Measurements from ENCODE around the gene PI16.
A peak's percentile ranks its signal among the peaks of the same experiment; 100 is the strongest.

The PI16 gene

DNA sequence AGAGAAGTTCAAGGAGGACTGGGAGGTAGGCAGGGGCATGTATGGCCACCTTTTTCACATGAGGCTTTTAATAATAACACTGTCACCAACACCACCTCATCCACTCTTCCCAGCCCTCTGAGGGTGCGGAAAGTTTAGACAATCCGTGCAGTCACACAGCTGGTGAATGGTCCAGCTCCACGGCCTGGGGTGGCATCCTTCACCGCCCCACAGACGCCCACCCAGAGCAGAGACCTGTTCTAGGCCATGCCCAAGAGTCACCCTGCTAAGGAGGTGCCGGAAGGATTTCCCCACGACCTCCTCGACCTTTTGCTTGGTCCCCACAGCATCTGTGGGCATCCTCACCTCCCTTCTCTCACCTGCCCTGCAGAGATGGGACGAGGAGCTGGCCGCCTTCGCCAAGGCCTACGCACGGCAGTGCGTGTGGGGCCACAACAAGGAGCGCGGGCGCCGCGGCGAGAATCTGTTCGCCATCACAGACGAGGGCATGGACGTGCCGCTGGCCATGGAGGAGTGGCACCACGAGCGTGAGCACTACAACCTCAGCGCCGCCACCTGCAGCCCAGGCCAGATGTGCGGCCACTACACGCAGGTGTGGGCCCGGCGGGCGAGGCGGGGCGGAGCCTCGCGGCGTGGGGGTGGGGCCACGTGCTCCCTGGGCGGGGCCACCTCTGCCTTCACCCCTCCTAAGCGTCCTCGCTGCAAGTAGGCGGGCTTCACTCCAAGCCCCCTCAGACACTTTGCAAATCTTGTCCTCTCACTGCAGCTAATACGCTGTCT lies 4.4 kb downstream of the PI16 start:
- no peak for DNase-seq

DNA sequence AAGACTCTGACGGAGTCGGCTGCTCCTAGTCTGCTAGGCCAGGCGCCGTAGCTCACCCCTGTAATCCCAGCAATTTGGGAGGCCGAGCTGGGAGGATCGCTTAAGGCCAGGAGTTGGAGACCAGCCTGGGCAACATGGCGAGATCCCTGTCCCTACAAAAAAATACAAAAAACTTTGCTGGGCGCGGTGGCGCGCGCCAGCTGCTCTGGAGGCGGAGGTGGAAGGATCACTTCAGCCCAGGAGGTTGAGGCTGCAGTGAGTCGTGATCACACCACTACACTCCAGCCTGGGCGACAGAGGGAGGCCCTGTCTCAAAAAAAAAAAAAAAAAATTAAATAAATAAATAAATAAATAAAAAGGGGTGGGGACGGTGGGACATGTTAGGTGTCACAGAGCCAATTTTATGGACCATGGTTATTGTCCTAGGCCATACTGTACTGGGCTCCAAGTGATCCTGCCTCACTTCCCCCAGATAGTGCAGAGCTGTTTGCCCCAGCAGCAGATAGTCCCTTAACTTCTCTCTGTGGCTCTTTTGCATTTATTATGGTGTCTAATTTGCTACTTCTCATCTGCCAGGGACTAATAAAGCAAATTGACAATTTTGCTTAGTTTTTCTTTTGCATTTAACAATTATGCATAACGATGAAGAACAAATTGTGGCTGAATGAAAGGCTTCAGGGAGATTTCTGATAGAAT lies 5.2 kb downstream of the PI16 start:
- DNase-seq, result no peak

DNA sequence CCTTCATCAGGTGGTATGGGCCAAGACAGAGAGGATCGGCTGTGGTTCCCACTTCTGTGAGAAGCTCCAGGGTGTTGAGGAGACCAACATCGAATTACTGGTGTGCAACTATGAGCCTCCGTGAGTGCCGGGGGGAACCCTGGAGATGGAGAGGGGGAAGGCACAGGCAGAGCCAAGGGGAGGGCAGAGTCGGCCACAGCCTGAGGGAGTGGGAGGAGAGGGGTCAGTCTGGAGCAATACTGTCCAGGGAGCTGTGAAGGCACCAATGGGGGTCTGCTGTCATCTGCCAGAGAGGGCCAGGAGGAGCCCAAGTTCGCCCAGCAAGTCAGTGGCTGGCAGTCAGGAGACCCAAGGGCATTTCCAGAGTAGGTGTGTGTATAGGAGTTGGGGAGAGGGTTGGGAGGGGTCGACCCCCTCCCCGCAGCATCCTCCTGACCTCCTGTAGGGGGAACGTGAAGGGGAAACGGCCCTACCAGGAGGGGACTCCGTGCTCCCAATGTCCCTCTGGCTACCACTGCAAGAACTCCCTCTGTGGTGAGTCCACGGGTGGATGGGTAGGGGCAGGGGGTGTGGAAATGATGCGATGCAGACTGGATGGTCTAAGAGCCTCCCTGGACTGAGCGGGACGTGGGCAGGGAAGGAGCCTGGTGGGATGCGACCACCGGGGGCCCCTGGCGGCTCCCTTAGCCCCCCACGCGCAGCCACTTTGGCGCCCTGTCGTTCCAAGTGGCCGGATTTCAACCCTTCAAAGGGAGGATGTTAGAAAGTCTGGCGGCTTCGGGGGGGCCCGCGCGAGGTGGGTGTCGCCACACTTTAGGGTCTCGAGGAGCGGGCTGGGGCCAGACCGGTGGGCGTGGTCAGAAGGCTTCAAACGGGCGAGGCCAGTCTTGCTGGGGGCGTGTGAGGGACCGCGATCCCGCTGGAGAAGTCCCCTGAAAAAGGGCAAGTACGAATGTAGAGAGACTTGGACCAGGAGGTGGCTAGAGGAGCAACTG lies 7.2 kb downstream of the PI16 start:
- DNase-seq, result no peak

DNA sequence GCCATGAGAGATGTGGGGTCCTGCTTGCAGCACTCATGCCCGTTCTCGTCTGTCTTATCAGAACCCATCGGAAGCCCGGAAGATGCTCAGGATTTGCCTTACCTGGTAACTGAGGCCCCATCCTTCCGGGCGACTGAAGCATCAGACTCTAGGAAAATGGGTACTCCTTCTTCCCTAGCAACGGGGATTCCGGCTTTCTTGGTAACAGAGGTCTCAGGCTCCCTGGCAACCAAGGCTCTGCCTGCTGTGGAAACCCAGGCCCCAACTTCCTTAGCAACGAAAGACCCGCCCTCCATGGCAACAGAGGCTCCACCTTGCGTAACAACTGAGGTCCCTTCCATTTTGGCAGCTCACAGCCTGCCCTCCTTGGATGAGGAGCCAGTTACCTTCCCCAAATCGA lies 8.3 kb downstream of the PI16 start:
- DNase-seq, result peak; percentile 71

DNA sequence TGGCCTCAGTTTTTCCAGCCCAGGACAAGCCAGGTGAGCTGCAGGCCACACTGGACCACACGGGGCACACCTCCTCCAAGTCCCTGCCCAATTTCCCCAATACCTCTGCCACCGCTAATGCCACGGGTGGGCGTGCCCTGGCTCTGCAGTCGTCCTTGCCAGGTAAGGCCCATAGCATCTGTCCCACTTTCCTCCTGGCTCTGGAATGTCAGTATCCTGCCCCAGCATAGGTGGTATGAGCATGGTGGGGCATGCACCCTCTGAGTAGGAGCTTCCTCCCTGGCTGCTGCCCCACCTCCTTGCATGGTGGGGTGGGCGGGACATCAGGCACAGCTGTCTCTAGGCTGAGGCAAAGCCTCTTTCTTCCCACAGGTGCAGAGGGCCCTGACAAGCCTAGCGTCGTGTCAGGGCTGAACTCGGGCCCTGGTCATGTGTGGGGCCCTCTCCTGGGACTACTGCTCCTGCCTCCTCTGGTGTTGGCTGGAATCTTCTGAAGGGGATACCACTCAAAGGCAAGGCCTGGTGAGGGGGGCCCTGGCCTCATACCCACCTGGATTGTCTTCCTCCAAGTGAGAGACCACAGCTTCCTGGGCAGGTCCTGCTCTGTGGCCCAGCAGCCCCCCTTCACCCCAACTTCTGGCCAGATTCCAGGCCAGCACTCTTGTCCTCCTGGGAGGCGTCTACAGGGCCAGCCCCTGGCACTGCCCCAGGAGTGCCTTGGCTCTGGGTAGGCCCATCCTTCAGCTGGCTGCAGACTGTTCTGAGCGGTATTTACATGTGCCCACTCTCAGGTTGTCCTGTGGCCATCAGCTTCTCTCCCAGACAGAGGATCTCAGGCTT lies 9.1 kb downstream of the PI16 start:
- DNase-seq, result peak; percentile 65

DNA sequence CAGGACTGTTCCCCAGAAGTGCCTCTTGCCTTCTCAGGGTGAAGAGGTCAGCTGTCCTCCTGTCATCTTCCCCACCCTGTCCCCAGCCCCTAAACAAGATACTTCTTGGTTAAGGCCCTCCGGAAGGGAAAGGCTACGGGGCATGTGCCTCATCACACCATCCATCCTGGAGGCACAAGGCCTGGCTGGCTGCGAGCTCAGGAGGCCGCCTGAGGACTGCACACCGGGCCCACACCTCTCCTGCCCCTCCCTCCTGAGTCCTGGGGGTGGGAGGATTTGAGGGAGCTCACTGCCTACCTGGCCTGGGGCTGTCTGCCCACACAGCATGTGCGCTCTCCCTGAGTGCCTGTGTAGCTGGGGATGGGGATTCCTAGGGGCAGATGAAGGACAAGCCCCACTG lies 9.8 kb downstream of the PI16 start:
- no peak for DNase-seq

DNA sequence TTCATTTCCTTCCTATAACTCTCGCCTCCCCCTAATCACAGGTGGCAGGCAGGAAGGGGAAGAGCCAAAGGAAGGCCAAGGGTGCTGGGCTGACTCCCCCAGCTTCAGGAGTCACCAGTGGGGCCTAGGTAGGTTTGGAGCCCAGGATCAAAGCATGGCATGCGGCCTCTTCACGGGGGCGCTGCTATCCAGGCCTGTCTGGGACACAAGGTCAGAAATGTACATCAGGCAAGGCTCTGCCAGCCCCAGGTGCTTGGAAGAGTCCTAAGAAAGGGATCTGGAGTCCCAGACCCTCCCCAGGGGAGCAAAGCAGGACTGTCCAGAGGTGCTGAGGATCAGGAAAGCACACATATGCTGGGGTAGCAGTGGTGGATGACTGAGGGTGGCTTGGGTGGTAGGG lies 10.4 kb downstream of the PI16 start:
- no peak for DNase-seq

DNA sequence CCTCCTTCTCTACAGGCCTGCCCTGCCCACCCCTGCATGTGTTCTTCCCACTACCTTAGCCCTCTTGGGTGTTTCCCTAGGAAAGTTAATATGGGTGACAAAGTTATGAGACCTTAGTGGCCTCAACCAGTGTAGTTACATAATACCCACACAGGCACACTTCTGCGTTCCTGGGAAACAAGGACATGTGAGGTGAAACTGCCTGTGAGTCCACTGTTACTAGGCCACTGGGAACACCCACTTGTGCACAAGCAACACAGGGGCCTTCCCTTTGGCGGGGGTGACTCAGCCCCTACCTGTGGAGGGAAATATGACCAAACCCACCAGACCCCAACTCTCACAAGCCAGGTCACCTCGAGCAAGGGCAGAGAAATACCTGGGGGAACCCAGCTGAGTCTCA lies 12.8 kb downstream of the PI16 start:
- DNase-seq, result no peak

DNA sequence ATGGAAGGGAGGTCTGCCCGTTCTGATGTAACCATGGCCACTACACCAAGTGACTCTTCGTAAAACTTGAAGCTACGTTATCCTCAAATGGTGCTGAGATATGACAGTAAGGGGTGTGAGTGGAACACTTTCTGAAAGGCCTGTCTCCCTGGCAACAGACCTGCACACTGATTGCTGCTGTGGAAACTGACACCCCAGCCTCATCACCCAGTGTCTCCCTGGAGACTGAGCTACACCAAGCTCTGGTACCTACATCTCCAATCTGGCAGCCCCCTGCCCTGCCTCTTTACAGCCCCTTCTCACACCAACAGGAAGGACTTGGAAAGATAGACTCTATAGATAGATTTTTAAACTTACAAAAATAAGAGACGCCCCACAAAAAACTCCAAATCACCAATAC lies 13.2 kb downstream of the PI16 start:
- DNase-seq, result no peak

DNA sequence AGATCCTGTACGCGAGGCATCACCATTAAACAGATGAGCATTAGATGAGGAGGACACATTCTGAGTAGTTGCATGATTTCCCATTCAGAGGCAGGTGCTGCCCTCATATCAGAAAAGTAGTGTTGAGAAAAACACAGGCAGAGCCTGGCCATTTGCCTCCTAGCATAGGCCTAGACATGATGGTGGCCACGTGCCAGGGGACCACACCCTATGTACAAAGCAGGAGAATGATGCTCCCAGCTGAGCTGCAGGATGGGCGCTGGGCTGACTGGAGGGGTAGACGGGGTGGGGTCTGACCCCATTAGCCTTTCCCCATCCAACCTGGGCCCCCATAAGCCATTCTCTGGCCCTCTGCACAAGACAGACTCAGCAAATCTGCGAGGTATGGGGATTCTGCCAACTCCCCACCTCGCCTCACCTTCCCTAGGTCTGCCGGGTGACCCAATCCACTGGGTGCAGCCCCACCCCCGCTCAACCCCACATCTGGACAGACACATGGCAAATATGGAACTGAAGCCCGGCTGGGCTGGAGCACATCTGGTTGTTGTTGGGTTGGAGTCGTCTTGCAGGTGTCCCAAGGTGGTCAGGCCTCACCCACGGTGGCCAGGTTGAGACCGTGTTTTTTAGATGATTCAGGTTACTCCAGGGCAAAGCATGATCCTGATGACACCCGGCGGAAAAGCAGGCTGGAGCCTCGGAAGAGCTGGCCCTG lies 13.9 kb downstream of the PI16 start:
- DNase-seq, result peak; percentile 70

DNA sequence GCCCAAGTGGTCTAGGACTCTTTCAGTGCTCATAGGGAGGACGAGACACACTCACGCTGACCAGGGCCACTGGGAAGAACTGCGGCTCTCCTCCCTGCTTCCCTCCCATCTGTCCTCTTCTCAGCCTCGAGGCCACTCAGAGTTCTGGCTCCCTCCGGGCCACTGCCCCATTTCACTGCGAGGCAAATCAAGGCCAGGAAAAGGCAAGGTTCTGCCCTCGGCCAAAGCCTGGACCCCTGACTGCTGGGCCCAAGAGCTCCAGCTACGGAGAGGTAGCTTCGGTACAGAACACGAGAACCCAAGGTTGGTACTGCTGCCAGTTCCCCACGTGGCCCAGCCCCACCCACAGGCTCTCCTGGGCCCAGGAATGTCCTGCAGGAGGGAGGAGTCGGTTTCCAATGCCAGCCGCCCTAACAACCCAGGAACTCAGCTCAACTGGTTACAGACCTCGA lies 14.7 kb downstream of the PI16 start:
- no peak for DNase-seq

DNA sequence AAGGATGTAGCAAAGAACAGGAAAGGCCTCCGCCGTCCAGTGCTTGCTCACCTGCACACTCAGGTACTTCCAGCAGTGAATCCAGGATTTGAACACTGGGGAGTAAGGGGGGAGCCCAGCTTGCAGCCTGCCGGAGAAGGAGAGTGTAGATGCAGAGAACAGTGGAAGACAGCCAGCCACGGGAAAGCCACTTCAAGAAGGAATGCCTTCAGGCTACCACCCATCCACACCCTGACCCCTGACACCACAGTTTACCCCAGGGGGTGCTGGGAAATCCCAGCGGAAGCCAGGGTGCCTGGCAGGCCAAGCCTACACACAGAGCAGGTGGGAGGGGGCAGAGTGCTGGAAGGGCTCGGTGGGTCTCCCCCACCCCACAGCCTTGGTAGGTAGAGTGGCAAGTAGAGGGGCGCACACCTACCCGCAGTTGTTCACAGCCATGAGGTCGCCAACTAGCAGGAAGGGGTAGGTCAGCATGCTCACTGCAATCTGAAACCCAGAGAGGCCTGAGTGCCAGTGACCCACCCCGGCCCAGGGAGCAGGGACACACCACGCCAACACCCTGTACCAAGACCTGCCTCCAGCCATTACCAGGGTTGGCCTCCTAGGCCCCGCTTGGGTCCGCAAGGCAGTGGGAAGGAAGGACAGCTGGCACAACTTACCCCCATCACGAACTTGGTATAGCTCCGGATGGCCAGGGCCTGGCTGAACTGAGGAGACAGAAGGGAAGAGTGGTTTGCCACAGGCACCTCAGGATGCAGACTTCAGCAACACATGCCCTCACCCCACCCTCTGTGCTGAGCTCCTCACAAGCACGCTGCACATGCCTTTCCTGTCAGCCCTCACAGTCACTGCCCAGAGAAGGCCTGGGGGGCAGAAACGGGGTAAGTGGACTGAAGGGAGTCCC lies 15.7 kb downstream of the PI16 start:
- no peak for DNase-seq

DNA sequence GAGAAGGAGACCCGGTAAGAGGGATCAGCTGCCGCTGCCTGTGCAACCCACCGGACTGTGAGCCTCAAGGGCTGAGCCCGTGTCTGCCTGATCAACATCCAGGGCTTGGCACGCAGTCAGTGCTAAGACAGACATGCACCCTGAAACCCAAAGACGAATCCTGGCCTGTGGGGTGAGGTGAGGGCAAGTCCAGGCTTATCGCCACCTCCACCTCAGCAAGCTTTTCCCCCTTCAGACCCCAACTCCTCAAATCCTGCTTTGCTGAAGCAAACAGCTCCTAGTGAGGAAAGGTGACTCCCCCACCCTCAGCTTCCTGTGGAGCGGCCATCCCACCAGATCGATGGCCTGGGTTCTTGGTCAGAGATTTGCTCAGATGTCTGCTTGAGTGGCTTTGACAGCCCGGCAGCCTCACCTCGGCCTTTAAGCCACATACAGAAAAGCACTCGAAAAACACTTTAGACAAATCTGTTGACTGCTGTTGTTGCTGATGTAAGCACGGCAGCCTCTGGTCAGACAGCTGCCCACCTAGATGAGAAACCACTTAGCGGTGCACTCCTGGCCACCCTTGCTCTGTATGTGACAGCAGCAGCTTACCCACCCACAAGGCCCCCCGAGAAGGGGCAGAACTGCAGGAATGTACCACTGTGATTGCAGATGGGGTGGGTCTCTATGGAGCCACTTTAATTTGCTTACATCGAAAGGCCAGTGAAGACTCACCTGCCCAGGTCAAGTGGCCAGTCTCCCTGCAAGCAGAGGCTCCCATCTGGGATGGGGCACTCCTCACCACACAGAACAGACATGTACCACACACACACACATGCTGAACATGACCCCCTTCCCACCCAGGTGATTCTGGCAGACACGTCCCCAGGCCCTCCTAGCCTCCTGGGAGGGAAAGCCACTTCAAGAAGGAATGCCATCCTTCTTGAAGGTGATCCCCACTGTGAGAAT lies 16.6 kb downstream of the PI16 start:
- DNase-seq, result no peak

DNA sequence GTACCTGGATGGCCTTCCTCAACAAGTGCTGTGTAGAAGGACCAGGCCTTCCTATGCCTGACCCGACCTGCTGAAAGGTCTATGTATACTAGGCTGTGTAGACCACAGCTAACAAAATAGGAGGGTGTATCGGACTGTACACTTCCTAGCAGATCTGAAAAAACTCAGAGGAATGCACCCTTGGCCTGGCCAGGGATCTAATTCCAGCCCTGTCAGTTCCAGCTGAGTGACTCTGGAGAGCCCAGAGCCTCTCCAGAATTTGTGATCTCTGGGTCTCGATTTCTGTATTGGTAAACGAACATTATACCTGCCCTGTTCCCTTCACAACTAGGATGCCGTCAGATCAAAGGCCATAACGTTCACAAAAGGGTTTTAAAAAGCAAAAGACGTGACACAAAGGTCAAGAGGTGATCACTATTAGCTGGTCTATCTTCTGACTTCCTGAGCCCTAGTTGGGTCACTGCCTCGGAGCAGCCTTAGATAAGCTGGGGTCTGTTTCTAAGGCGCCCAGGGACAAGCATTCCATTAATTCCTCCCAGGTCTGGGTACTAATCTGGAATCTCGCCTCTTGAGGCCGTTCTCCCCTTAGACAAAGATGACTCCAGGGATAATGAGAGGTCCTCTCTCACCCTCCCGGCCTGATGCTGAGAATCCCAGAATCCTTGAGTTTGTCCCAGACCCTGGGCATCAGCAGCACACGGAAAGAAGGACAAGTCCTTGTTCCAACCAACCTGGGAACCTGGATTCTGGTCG lies 17.6 kb downstream of the PI16 start:
- no peak for DNase-seq

DNA sequence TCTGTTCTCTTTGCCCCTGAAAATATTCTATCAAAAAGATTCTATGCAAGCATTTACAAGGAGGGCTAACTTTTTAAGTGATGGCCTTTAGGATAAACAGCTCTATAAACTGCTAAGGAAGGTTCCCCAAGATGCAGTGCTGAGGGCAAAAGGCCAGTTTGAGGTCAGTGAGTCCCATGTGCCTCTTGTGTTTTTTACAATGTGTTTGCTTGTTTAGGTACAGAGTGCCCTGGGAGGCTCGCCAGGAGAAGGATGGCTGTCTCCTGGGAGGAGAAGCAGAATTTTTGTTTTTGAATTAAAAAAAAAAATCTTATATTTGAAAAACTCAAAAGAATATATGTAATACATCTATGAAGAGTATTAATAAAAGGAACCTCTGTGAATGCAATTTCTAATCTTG lies 18.7 kb downstream of the PI16 start:
- DNase-seq, result no peak

DNA sequence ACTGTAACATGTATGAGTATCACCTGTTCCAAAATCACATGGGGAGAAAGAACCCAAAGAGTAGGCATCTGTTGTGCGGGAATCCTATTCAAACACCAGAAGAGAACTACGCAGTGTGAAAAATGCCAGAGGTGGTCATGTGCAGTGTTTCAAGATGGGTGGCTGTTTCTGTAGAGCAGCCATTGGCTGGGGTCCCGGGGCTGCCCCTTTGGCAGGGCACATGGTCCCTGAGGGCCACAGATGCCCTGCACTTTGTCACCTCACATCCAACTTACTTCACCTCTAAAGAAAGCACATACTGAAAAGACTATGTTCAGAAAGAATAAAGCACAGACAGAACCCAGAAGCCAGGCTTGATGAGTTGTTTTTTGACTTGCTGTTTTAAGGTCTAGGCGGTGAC lies 19.1 kb downstream of the PI16 start:
- no peak for DNase-seq

DNA sequence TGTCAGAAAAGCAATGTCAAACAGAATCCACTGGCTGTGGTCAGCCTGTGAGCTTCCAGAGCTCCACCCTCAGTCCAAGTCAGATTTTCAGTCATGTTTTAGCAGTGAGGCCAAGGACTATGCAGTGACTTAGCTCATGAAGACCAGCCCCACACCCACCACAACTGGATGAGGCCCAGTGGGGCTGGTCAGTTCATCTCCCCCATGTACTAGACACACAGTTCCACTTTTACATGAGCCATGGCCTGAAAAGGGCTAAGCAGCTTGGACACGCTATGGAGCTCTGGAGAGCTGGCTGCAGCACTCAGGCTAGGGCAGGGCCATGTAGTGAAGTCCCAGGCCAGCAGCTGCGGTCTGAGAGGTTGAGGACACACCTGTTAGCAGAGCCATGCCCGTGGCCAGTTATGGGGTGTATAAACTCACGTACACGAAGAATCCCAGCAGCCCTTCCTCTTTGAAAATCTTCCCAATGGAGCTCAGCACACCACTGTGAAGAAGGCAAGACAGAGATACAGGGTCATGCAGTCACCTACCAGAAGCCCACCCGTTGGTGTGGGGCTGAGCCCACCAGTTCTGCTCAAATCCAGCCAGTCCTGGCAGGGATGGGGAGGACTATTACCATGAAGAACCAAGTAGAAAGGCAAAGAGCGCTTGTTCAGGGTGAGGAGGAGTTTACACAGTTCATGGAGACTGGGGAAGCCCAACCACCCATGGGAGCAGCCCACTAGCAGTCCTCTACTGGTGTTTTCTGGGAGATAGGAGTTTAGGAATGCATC lies 20.9 kb downstream of the PI16 start:
- DNase-seq, result no peak

DNA sequence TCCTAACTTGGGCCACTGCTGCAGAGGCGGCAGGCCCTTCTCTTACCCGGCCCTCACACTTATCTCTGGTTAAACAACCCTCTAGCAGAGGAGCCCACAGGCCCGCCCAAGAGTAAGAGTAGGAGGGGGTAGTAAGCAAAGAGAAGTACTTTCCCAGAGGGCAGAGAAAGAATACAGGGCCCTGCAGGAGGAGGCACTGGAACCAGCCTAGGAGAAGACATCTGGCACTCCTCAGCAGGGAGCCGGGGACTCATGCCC lies 21.4 kb downstream of the PI16 start:
- peak; percentile 90 for DNase-seq
